Stimulated activated CD4-positive, alpha-beta T cell treated with anti-CD3 and anti-CD28 coated beads, Interleukin-4, amount 100 ng/mL, for 4 hours (primary cell): ENCODE data around the gene SMCO2.

Experiments used
- DNase-seq, 2 experiments: peaks; one replicate each; pipeline ENCODE4 v3.0.0-alpha.2; 2020

The SMCO2 gene

GRCh38 chr12:27455589-27455988 lies 9.1 kb downstream of the SMCO2 start:
- DNase-seq = no peak

DNA sequence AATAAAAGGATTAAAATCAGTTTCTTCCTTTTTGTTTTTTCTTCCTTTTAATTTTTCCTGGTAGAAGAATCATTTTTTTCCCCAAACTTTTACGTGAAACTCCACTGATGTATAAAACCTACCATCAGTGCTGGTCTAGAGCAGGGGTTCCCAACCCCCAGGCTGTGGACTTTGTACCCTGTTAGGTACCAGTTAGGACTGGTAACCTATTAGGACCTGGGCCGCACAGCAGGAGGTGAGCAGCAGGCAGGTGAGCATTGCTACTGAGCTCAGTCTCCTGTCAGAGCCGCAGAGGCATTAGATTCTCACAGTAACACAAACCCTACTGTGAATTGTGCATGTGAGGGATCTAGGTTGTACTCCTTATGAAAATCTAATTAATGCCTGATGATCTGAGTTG lies 10.1 kb downstream of the SMCO2 start:
- no peak for DNase-seq

GRCh38 chr12:27460471-27460978 lies 14.0 kb downstream of the SMCO2 start:
- DNase-seq = peak; percentile 15 to 49

DNA sequence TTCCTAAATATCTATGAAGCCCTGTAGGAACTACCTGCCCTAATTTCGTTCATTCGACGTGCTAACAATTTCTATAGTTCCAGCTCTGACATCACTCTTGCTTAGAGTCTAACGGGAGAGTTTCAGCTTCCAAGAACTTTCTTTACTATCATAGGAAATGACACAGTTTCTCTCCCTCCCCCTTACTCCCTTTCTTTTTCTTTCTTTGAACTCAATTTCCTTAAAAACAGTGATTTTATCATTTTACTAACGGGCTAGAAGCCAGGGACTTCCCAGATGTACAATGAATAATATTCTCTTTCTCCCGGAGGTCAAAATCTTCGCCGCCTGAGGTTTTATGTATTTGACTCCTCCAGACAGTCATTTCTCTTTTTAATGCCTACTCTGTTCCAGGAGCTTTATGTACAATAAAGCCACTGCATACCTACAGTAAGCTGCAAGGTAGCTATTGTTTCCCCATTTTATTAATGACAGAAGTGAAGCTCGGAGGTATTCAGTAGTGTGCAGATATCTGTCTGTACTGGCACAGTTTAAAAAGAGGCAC lies 15.7 kb downstream of the SMCO2 start:
- DNase-seq = no peak

DNA sequence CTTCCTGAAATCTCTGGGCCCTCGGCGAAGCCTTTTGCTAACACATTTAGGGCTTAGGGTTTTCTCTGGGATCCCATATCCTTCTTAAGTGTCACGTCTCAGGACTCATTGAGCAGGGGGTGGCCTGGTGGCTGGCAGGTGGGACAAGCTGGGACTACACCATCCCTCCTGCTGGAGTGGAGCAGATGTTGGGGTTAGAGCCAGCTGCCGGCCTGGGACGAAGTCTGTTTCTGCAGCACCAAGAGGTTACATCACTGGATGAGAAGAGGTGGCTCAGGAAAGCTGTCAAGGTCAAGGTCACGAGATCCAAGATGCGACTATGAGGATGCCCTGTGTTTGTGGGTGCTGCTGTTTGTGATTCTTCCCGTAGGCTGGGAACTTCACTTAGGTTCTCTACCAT lies 16.3 kb downstream of the SMCO2 start:
- DNase-seq = no peak

GRCh38 chr12:27463511-27464219 lies 17.1 kb downstream of the SMCO2 start:
- DNase-seq = no peak

DNA sequence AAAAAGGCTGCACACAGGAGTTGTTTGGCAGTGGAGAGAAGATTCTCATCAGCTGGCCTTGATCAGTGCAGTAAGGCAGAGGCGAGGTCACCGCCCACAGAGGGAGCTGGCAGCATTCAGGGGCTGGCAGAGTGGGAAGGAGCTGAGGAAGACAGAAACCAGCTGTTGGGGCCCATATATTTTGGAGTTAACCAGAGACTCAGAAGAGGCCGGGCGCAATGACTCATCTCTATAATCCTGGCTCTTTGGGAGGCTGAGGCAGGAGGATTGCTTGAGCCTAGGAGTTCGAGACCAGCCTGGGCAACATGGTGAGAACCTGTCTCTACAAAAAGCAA lies 17.7 kb downstream of the SMCO2 start:
- no peak for DNase-seq

- DNase-seq = no peak
Measured at GRCh38 chr12:27467641-27468040, 21.1 kb downstream of the SMCO2 start.

DNA sequence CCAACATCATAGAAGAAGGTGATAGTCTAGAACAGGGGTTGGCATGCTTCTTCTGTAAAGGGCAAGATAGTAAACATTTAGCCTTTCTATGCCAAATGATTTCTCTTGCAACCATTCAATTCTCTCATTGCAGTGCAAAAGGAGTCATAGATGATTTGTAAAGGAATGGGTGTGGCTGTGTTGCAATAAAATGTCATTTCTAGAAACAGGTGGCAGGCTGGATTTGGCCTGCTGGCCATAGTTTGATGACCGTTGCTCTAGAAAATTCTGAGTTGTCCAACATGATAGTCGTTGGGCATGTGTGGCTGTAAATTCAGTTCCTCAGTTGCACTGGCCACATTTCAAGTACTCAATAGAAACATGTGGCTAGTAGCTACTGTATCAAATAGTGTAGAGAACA lies 21.7 kb downstream of the SMCO2 start:
- no peak for DNase-seq

- DNase-seq = no peak
Measured at GRCh38 chr12:27469176-27469736, 22.7 kb downstream of the SMCO2 start.

GRCh38 chr12:27472604-27473003 lies 26.1 kb downstream of the SMCO2 start:
- DNase-seq = no peak

DNA sequence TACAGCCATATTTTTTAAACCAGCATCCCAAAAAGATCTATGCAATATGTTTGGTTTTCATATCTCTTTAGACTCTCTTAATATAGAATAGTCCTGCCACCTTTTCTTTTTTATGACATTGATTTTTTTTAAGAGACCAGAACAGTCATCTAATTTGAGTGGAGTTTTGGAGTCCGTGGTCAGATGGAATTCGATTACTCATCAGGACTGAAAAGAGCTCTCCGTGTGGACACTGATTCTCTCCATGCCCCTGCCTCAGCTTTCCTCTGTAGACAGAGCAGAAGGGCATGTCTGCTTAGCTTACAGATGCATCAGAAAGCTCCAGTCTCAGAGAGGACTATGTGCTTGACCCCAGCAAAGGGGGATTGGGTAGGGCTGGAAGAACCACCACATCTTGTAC lies 27.8 kb downstream of the SMCO2 start:
- no peak for DNase-seq

DNA sequence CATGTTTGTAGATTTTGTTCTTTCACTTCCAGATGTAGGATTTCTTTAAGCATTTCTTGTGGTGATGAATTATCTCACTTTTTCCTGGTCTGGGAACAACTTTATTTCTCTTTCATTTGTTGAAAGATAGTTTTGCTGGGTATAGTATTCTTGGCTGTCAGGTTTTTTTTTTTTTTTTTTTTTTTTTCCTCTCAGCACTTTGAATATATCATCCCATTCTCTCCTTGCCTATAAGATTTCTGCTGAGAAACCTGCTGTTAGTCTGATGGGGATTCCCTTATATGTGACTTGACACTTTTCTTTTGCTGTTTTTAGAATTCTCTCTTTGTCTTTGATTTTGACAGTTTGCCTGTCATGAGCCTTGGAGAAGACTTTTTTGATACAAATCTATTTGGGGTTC lies 30.5 kb downstream of the SMCO2 start:
- DNase-seq = no peak

GRCh38 chr12:27478949-27479348 lies 32.4 kb downstream of the SMCO2 start:
- DNase-seq = no peak

- DNase-seq = no peak
Measured at GRCh38 chr12:27480016-27480415, 33.5 kb downstream of the SMCO2 start.

DNA sequence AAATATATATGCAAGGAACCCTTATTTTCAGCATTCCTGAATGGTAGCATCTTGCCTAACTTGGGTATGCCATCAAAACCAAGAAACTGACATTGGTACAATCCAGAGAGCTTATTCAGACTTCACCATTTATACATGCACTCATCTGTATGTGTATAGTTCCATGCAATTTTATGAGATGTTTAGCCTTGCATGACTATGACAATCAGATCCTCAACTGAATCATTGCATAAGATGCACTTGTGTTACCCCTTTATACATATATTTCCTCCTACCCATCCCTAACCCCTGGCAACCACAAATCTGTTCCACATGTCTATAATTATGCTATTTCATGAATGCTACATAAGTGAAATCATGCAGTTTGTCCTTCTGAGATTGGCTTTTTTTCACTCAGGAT lies 40.4 kb downstream of the SMCO2 start:
- no peak for DNase-seq

- no peak for DNase-seq
Measured at GRCh38 chr12:27488479-27488878, 41.9 kb downstream of the SMCO2 start.

- DNase-seq = no peak
Measured at GRCh38 chr12:27491226-27491625, 44.7 kb downstream of the SMCO2 start.

DNA sequence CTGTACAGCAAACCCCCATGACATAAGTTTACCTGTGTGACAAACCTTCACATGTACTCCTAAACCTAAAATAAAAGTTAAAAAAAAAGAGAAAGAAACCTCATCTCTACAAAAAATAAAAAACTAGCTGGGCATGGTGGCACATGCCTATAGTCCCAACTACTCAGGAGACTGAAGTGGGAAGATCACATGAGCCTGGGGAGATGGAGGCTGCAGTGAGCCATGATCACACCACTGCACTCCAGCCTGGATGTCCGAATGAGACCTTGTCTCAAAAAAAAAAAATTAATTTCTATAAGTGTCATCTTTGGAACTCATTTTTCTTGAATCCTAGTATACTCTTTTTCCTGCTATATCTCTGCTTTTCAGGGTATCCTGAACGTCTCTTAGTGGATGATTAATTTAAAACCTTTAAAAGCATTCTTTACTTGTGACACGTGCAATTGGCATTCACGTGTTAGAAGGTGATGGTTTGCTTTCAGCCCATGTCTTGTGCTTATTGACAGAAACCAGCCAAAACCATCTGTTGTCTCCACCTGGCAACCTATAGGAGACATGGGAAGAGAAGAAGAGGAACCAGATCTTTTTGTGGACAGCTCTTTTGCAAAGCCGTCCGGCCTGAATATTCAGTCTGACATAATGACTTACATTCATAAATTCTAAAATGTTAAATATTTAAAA lies 46.9 kb downstream of the SMCO2 start:
- DNase-seq = no peak

GRCh38 chr12:27497446-27497845 lies 50.9 kb downstream of the SMCO2 start:
- no peak for DNase-seq

DNA sequence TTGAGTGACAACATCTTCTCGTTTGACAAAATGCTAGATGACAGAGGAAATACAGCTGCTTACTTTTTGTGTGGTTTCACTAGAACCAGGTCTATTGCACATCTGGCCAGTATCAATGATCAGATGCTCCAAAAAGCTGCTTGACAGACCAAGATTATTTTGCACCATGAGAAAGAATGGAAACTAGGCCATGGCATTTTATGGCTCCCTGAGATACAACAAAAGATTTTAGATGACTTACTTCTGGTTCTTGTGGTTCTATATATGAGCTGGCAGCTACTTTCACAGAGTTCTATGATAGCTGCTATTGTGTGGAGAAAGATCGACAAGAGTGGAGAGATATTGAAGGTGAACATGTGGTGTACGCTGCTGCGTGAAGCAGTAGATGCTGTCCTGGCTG lies 51.6 kb downstream of the SMCO2 start:
- no peak for DNase-seq

- DNase-seq = no peak
Measured at GRCh38 chr12:27498761-27499160, 52.2 kb downstream of the SMCO2 start.

DNA sequence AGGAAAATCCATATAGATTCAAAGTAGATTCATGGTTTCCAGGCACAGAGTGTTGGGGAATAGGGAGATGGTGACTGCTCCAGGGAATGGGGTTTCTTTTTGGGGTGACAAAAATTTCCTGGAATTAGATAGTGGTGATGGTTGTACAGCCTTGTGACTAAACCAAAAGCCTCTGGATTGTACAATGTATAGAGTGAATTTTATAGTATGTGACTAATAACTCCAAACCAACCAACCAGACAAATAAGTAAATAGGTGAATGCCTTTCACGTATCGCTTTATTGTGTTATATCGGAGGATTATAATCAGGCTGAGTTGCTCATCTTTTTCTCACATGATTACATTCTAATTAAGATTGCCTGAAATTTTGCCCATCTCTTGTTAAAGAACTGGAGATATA lies 52.8 kb downstream of the SMCO2 start:
- DNase-seq = no peak

DNA sequence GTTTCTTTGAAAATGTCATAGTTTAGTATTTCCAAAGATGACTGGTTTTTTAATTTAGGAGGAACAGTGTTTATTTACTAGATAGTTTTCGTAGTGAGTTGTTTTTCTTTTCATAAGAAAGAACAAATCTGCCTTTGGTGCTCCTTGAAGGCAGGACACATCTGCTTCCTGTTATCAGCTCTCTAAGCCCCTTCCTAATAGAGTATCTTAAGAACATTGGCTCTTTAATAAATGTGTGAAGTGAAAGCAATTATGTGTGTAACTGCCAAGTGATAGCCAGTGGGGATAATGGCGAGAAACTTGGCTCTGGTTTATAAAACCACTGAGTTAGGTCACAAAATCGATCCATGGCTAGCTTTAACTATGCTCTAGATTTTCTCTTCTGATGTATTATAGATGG lies 54.0 kb downstream of the SMCO2 start:
- DNase-seq = no peak
